Gastroesophageal sphincter (tissue), 3 donors: ENCODE measurements around the gene CSMD2.

Experiments
- EP300 ChIP-seq: sonication (generic); formaldehyde crosslinking; IDR thresholded peaks from one replicate; pipeline ENCODE4 v1.6.1; 2017; ENCODE audit warnings: antibody characterized with exemption, mild to moderate bottlenecking
- POLR2AphosphoS5 ChIP-seq: sonication (generic); formaldehyde crosslinking; IDR thresholded peaks from one replicate; pipeline ENCODE4 v1.6.1; 2017; ENCODE audit warnings: antibody characterized with exemption
- TF ChIP-seq, protein P1 (sequence below), 4 experiments: fragments of 200-600 bp in 2 of 4; fragments of 450-650 bp in 2 of 4; sonication (generic) in 1 of 4; IDR thresholded peaks; one replicate each; pipeline ENCODE4 v1.5.1; 2017 to 2019; ENCODE audit warnings: antibody characterized with exemption in 4 of 4, mild to moderate bottlenecking in 2 of 4, moderate library complexity in 2 of 4

DNA sequence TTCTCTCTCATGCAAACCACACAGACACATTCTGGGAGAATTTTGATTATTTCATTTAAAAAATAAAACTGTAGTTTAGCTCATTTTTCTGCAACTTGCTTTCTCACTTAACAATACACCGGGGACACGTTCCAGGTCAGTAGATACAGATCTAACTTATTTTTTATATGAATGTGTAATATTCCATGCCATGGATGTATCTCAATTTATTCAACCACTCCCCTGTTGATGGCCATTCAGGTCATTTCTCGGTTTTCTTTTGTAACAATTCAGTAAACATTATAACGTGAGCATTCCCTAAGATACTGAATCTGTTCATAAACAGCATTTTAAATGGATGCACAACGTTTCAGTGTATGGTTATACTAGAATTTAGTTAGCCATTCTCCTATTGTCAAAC, 64.7 kb downstream of the CSMD2 start:
- TF ChIP-seq, protein P1, sequence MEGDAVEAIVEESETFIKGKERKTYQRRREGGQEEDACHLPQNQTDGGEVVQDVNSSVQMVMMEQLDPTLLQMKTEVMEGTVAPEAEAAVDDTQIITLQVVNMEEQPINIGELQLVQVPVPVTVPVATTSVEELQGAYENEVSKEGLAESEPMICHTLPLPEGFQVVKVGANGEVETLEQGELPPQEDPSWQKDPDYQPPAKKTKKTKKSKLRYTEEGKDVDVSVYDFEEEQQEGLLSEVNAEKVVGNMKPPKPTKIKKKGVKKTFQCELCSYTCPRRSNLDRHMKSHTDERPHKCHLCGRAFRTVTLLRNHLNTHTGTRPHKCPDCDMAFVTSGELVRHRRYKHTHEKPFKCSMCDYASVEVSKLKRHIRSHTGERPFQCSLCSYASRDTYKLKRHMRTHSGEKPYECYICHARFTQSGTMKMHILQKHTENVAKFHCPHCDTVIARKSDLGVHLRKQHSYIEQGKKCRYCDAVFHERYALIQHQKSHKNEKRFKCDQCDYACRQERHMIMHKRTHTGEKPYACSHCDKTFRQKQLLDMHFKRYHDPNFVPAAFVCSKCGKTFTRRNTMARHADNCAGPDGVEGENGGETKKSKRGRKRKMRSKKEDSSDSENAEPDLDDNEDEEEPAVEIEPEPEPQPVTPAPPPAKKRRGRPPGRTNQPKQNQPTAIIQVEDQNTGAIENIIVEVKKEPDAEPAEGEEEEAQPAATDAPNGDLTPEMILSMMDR (IDR thresholded peaks at IDR 0.05) = no peak
- TF ChIP-seq POLR2AphosphoS5 = no peak
- no peak for TF ChIP-seq EP300
